ENCODE data around the gene REST.

The REST gene

GRCh38 chr4:56986952-56987351, 79.3 kb downstream of the REST start:
- H3K4me3 ChIP-seq (ENCODE audit: low read depth, low read length) = no peak overlapping the region
- TF ChIP-seq, protein P1, sequence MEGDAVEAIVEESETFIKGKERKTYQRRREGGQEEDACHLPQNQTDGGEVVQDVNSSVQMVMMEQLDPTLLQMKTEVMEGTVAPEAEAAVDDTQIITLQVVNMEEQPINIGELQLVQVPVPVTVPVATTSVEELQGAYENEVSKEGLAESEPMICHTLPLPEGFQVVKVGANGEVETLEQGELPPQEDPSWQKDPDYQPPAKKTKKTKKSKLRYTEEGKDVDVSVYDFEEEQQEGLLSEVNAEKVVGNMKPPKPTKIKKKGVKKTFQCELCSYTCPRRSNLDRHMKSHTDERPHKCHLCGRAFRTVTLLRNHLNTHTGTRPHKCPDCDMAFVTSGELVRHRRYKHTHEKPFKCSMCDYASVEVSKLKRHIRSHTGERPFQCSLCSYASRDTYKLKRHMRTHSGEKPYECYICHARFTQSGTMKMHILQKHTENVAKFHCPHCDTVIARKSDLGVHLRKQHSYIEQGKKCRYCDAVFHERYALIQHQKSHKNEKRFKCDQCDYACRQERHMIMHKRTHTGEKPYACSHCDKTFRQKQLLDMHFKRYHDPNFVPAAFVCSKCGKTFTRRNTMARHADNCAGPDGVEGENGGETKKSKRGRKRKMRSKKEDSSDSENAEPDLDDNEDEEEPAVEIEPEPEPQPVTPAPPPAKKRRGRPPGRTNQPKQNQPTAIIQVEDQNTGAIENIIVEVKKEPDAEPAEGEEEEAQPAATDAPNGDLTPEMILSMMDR (IDR thresholded peaks at IDR 0.05; ENCODE audit: low read depth, low read length, missing control alignments) = no peak
- no peak for DNase-seq (ENCODE audit: low read depth)

- TF ChIP-seq, protein P1 (IDR thresholded peaks at IDR 0.05; ENCODE audit: low read depth, low read length, missing control alignments) = no peak
Observed at GRCh38 chr4:56990109-56990905, 82.6 kb downstream of the REST start.

DNA sequence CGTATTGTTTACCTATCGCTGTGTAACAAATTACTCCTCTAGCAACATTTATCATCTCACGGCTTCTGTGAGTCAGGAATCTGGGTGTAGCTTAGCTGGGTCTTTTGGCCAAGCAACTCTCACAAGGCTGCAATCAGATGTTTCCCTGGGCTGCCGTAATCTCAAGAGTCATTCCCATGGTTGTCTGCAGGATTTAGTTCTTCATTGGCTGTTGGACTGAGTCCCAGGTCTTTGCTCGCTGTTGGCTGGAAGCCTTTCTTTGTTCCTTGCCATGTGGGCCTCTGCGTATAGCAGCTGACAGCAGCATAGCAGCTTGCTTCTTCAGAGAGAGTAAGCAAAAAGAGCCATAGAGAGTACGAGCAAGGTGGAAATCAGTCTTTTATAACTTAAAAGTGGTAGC, 87.8 kb downstream of the REST start:
- TF ChIP-seq, protein P1 (IDR thresholded peaks at IDR 0.05; ENCODE audit: low read depth, low read length, missing control alignments) = no peak
- DNase-seq (ENCODE audit: low read depth) = no peak
- H3K4me3 ChIP-seq (ENCODE audit: low read depth, low read length) = no peak overlapping the region

More at GRCh38 chr4:56990109-56990905, 82.6 kb downstream of the REST start:
- H3K4me3 ChIP-seq (ENCODE audit: low read depth, low read length) = no peak overlapping the region
- DNase-seq (ENCODE audit: low read depth) = no peak

GRCh38 chr4:56999751-57000150, 92.1 kb downstream of the REST start:
- no peak for DNase-seq (ENCODE audit: low read depth)
- no peak overlapping the region for H3K4me3 ChIP-seq (ENCODE audit: low read depth, low read length)
- TF ChIP-seq, protein P1 (IDR thresholded peaks at IDR 0.05; ENCODE audit: low read depth, low read length, missing control alignments) = no peak

GRCh38 chr4:57013543-57014120, 105.9 kb downstream of the REST start:
- no peak for DNase-seq (ENCODE audit: low read depth)
- TF ChIP-seq, protein P1 (IDR thresholded peaks at IDR 0.05; ENCODE audit: low read depth, low read length, missing control alignments) = no peak
- H3K4me3 ChIP-seq (ENCODE audit: low read depth, low read length) = no peak overlapping the region
